Ishikawa (cell line): ENCODE results near the gene ZNF664.

Source experiments
- CEBPB ChIP-seq: IDR thresholded peaks from 2 replicates; pipeline ENCODE4 v1.6.1; 2012
- CREB1 ChIP-seq: IDR thresholded peaks from 2 replicates; pipeline ENCODE4 v1.6.1; 2012; ENCODE audit warnings: low read depth
- EGR1 ChIP-seq: IDR thresholded peaks from 2 replicates; pipeline ENCODE4 v1.6.1; 2012
- EP300 ChIP-seq: IDR thresholded peaks from 2 replicates; pipeline ENCODE4 v1.6.1; 2012; ENCODE audit warnings: borderline replicate concordance
- FOXM1 ChIP-seq: IDR thresholded peaks from 2 replicates; pipeline ENCODE4 v1.6.1; 2012; ENCODE audit warnings: low read depth, borderline replicate concordance
- NFIC ChIP-seq: IDR thresholded peaks from 2 replicates; pipeline ENCODE4 v1.6.1; 2012
- RAD21 ChIP-seq: IDR thresholded peaks from 2 replicates; pipeline ENCODE4 v1.6.1; 2012; ENCODE audit warnings: low read depth
- TAF1 ChIP-seq: IDR thresholded peaks from 2 replicates; pipeline ENCODE4 v1.6.1; 2012; ENCODE audit warnings: low read depth, mild to moderate bottlenecking
- TCF12 ChIP-seq: IDR thresholded peaks from 2 replicates; pipeline ENCODE4 v1.6.1; 2012; ENCODE audit warnings: low read depth
- TEAD4 ChIP-seq: IDR thresholded peaks from 2 replicates; pipeline ENCODE4 v1.6.1; 2012
- YY1 ChIP-seq: IDR thresholded peaks from 2 replicates; pipeline ENCODE4 v1.6.1; 2012; ENCODE audit warnings: low read depth
- ZBTB7A ChIP-seq: IDR thresholded peaks from 2 replicates; pipeline ENCODE4 v1.6.1; 2012; ENCODE audit warnings: low read depth
- TF ChIP-seq, protein P1 (sequence below): IDR thresholded peaks from 2 replicates; pipeline ENCODE4 v1.6.1; 2012
- TF ChIP-seq, protein P2 (sequence below): IDR thresholded peaks from 2 replicates; pipeline ENCODE4 v1.6.1; 2012
- TF ChIP-seq, protein P3 (sequence below): IDR thresholded peaks from 2 replicates; pipeline ENCODE4 v1.6.1; 2012; ENCODE audit warnings: low read depth, mild to moderate bottlenecking

Gene ZNF664

DNA sequence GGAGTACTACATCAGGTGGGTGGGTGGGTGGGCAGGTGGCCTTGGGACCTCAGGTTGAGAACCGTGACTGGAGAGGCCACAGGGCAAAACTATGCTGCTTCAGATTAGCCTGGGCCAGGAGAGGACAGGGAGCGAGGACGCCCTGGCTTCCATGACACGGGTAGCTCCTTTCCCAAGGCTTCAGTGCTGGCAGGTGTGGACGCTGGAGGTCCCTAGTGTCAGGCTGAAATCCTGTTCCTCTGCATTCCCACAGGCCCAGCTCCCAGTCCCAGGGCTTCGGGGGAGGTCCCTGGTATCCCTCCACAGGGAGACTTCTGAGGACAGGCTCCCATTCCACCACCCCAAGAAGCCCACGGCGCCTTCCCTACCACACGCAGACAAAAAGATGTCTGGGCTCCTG, 32.0 kb upstream of the ZNF664 start:
- TF ChIP-seq ZBTB7A = no peak
- TF ChIP-seq CEBPB = no peak
- TF ChIP-seq CREB1 = no peak
- TF ChIP-seq EGR1 = no peak
- no peak for TF ChIP-seq TAF1
- no peak for TF ChIP-seq FOXM1
- TF ChIP-seq TEAD4 = no peak
- TF ChIP-seq RAD21 = no peak

DNA sequence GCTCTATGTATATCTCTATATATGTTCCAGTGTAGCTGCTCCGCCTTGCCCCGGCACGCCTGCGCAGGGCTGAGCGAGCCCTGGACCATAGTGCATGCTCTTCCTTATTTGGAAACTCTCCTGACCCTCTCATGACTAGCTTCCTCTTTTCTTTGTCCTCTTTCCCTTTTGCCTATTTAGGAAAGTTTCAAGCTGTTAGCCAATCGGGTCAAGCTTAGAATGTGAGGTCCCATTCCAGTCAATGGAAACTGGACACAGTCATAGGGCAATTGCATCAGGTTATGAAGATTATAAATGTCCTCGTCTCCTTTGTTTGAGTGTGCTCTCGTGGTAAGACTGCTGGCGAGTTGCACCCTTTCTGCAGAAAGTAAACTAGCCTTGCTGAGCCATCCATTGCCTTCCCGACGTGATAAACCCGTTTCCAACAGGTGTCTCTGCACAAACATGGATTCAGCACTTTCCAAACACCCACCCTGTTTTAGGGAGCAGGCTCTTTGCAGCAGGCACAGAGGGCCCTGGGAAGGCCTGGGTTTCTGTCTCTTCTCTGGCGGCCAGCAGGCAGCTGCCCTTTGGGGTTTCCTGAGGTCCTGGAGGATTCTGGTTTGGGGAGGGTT, 31.3 kb upstream of the ZNF664 start:
- no peak for TF ChIP-seq TCF12
- no peak for TF ChIP-seq TAF1
- TF ChIP-seq, protein P1, sequence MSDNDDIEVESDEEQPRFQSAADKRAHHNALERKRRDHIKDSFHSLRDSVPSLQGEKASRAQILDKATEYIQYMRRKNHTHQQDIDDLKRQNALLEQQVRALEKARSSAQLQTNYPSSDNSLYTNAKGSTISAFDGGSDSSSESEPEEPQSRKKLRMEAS = no peak
- no peak for TF ChIP-seq CREB1
- TF ChIP-seq RAD21 = no peak
- no peak for TF ChIP-seq ZBTB7A
- TF ChIP-seq, protein P2, sequence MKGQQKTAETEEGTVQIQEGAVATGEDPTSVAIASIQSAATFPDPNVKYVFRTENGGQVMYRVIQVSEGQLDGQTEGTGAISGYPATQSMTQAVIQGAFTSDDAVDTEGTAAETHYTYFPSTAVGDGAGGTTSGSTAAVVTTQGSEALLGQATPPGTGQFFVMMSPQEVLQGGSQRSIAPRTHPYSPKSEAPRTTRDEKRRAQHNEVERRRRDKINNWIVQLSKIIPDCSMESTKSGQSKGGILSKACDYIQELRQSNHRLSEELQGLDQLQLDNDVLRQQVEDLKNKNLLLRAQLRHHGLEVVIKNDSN = no peak
- TF ChIP-seq EGR1 = no peak
- TF ChIP-seq CEBPB = no peak
- no peak for TF ChIP-seq EP300
- TF ChIP-seq, protein P3, sequence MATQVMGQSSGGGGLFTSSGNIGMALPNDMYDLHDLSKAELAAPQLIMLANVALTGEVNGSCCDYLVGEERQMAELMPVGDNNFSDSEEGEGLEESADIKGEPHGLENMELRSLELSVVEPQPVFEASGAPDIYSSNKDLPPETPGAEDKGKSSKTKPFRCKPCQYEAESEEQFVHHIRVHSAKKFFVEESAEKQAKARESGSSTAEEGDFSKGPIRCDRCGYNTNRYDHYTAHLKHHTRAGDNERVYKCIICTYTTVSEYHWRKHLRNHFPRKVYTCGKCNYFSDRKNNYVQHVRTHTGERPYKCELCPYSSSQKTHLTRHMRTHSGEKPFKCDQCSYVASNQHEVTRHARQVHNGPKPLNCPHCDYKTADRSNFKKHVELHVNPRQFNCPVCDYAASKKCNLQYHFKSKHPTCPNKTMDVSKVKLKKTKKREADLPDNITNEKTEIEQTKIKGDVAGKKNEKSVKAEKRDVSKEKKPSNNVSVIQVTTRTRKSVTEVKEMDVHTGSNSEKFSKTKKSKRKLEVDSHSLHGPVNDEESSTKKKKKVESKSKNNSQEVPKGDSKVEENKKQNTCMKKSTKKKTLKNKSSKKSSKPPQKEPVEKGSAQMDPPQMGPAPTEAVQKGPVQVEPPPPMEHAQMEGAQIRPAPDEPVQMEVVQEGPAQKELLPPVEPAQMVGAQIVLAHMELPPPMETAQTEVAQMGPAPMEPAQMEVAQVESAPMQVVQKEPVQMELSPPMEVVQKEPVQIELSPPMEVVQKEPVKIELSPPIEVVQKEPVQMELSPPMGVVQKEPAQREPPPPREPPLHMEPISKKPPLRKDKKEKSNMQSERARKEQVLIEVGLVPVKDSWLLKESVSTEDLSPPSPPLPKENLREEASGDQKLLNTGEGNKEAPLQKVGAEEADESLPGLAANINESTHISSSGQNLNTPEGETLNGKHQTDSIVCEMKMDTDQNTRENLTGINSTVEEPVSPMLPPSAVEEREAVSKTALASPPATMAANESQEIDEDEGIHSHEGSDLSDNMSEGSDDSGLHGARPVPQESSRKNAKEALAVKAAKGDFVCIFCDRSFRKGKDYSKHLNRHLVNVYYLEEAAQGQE = no peak
- no peak for TF ChIP-seq TEAD4
- no peak for TF ChIP-seq FOXM1

DNA sequence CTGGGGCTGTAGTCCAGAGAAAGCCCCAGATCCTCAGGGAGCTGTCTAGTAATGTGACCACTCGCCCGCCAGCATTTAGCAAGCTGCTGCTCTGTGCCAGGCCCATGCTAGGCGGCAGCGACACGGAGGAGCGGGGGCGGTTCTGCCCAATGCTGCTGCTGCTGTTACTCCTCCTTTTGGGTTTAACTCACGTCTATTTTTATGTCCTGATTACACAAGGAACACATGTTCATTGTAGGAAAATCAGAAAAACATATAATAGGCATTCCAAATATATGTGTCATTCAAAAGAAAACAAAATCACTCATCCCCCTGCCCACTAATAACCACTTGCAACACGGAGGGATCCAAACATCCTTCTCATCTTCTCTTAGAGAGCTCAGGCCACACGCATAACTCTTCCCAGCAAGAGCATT, 30.8 kb upstream of the ZNF664 start:
- TF ChIP-seq, protein P2 = no peak
- TF ChIP-seq TCF12 (no peak), EGR1 (no peak), FOXM1 (no peak)

DNA sequence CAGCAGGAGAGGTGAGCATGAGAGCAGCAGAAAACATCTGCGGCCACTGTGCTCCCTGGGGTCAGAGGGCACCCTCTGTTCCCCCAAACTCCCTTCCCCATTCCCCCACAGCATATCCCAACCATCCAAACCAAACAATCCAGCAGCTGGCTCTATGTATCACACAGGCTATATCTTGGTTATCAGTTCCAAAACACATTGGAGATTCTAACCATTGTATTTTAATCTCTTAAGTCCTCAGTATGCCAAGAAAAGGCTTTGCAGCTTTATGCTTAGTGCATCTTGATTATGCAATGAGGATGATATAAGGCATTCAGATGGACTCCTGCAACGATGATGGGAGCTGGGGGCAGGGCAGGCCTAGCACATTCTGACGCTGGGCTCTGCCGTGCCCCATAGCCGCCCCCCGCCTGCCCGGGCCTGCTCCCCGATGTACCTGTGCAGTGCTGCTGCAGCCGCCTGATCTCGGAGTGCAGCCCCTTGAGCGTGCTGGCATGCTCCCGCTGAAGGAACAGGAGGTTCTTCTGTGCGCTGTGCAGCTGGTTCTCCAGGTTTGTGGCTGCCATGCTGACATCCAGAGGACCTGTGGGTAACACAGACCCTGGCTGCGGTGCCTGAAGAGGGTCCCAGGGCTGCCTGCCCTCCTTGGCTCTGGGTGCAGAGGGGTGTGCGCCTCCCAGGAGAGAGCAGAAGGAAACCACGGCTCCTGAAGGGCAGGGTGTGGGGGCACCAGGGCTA, 29.9 kb upstream of the ZNF664 start:
- TF ChIP-seq, protein P2 = no peak
- TF ChIP-seq EGR1 (no peak), ZBTB7A (no peak), YY1 (no peak), TAF1 (no peak), TEAD4 (no peak), CEBPB (no peak), RAD21 (no peak), CREB1 (no peak), NFIC (no peak), TCF12 (no peak), FOXM1 (no peak), EP300 (no peak)
- TF ChIP-seq, protein P3 = no peak
- TF ChIP-seq, protein P1 = no peak

DNA sequence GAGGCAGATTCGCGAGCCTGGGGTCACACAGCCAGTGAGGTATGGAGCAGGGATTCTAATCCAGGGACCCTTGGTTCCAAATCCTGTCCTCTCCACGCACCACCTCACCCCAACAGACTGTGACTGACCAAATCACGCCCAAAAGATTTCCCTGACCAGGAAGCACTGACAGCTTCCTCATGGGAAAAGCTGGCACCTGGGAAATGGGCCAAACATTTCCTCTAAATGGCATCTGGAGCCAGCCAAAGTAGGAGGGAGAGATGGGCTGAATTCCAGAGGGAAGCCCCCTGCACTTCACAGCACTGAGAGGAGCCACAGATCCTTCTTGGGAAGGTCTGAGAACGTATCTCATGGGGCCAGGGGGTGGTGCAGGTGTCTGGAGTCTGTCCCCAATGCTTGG, 29.2 kb upstream of the ZNF664 start:
- TF ChIP-seq ZBTB7A = no peak
- TF ChIP-seq NFIC = no peak

DNA sequence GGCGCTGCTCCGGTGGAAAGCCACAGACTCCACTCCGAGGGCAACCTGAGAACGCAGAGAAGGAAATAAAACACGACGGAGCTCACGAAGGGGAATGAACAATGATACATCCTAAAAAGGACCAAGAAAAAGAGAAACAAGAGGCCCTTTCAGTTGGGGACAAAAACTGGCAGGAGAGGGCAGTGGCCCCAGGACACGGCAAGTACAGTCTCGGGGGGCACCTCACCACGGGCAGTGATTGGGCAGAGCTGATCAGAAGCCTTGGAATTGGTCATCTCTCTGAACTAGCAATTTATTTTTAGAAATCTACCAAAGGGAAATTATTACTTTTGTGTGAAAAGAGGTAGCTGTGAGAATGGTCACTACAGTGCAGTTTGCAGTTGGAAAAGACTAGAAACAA, 28.3 kb upstream of the ZNF664 start:
- TF ChIP-seq CEBPB (no peak), YY1 (no peak), FOXM1 (no peak), RAD21 (no peak), TCF12 (no peak), TAF1 (no peak)
